ENCODE measurements around the gene CDK4.

The CDK4 gene

GRCh38 chr12:57736741-57737466 lies 15.2 kb downstream of the CDK4 start:
- no peak for DNase-seq

DNA sequence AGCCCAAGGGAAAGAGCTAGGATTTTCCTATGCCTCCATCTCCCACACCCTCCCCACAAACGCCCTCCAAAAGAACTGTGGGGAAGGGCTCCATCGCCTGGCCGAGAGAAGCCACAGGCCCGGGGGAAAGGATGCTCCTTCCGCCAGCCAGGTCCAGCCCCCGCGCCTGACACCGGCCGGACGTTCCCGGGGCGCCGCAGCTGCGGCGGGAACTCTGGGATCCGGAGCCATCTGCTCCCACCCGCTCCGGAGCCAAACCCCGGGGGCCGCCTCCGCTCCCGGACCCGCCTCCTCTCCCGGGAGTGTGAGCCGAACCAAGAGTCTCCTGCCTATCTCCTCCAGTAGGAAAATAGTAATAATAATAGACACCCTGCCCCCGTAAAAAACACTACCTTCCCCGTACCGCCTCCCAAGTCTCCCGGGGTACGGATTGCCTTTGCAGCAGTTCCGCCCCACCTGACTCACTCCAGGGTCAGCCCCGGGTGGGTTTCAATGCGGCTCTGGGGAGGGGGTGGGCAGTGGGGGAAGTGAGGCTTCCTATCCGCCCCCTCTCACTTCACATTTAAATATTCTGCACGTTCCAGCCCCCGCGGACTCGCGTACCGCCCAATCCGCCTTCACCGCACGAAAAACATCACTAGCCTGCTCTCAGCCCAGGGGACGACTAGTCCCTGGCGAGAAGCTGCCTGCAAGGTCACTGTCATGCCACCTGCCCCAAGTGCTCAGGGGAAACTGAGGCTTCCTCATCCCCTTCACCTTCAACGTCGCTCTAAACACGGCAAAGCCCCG lies 16.0 kb downstream of the CDK4 start:
- peak; percentile 50 for DNase-seq

GRCh38 chr12:57735198-57735855 lies 16.8 kb downstream of the CDK4 start:
- DNase-seq = no peak

- DNase-seq = no peak
Measured at GRCh38 chr12:57734591-57734990, 17.5 kb downstream of the CDK4 start.

GRCh38 chr12:57733928-57734327 lies 18.2 kb downstream of the CDK4 start:
- DNase-seq = no peak

GRCh38 chr12:57732726-57733593 lies 19.1 kb downstream of the CDK4 start:
- DNase-seq = no peak

GRCh38 chr12:57732270-57732669 lies 19.8 kb downstream of the CDK4 start:
- DNase-seq = no peak

- no peak for DNase-seq
Measured at GRCh38 chr12:57731411-57732080, 20.6 kb downstream of the CDK4 start.

- no peak for DNase-seq
Measured at GRCh38 chr12:57730336-57731067, 21.6 kb downstream of the CDK4 start.

DNA sequence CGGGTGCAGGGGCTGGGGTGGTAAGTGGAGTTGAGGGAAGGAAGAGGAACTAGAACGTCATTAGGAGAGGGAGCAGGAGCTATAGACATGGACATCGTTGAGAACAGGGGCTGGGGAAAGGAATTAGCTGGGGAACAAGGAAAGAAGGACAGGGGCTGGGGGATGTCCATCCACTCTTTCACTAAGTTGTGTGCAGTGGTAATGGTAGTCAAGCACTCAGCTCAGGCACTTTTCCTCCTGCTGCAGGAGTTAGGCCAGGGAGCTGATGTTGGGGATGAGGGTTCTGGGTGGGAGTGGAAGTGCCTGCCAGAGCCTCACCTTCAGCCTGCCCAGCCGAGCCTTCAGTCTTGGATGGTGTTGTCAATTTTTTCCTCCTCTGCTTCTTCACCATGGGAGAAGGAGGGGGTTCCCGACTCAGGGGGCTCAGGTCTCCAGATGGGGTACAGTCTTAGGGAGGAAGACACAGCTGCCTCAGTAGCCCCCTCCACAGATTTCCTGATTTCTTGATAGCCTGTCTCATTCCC lies 22.7 kb downstream of the CDK4 start:
- no peak for DNase-seq

- no peak for DNase-seq
Measured at GRCh38 chr12:57727758-57728395, 24.2 kb downstream of the CDK4 start.

DNA sequence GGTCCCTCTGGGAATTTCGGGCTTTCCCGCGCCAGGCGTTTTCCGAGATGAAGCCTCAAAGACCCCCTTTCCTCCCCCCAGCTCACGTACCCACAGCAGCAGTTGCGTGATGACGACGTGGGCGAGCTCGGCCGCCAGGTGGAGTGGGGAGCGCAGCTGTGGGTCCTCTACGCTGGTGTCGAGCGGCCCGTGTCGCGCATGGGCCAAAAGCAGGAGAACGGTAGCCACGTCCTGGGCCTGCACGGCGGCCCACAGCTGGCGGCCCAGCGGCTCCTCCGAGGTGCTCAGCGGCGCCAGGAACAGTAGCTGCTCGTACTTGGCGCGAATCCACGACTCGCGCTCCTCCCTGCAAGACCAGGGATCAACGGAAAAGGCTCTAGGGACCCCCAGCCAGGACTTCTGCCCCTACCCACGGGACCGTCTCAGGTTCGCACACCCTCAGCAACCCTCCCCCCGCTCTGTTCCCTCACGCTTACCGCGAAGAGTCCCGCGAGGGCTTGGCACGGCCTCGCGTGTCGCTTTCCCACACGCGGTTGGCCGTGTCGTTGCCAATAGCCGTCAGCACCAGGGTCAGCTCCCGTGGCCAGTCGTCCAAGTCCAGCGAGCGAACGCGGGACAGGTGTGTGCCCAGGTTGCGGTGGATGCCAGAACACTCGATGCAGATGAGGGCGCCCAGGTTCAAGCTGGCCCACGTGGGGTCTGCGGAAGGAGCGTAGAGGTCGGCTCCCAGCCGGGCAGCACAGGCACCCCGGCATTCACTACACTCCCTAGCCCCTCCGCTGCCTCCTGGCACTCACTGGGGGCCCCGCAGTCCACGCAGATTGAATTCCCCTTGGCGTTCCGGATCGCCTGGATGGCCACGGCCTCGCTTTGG lies 25.0 kb downstream of the CDK4 start:
- DNase-seq = no peak

DNA sequence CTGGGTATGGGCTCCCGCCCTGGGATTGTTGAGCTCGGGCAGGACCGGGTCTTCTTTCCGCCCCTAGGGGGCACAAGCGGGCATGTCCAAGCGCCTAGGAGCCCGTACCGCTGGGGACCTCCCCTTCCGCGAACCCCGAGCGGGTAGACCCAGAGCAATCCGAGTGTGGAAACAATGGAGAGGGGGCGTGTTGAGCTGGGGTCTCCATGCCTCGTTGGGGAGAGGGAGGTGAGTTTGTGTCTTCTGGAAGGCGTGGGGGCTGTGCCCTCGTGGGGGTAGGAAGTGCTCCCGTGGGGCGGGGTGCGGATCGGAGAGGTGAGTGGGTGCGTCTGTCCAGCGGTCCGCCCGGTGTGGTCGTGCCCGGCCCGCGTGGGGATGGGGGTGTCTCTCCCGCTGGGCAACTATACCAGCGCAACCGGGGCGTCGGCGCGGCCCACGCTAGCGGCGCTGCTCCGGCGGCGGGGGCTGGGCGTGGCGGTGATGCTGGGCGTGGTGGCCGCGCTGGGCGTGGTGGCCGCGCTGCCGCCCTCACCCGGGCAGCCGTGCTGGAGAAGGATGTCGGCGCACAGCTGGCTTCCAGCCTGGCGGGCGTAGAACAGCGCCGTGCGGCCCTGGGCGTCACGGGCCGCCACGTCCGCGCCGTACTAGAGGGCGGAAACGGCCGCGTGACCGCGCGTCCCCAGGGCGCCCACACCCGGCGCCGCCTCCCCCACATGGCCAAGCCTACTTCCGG lies 25.8 kb downstream of the CDK4 start:
- DNase-seq = peak; percentile 84

- no peak for DNase-seq
Measured at GRCh38 chr12:57725851-57726150, 26.3 kb downstream of the CDK4 start.

- no peak for DNase-seq
Measured at GRCh38 chr12:57724936-57725740, 27.0 kb downstream of the CDK4 start.

- no peak for DNase-seq
Measured at GRCh38 chr12:57724003-57724935, 27.8 kb downstream of the CDK4 start.

- no peak for DNase-seq
Measured at GRCh38 chr12:57723630-57723962, 28.5 kb downstream of the CDK4 start.
